HepG2 (cell line): ENCODE measurements around the gene CTSZ. TPM values are rescaled to one million over a fixed set of nuclear protein-coding genes. Genes with fewer than 3 reads are reported as not detected.
A peak's percentile ranks its signal among the peaks of the same experiment; 100 is the strongest.

ENCODE experiments used
- NCOA1 ChIP-seq: sonication (generic); formaldehyde crosslinking; IDR thresholded peaks from 2 replicates; pipeline ENCODE4 v1.9.0; 2021; ENCODE audit warnings: missing genetic modification reagents
- PITX1 ChIP-seq: sonication (generic); formaldehyde crosslinking; IDR thresholded peaks from 2 replicates; pipeline ENCODE4 v1.5.1; 2020; ENCODE audit warnings: mild to moderate bottlenecking, missing genetic modification reagents
- RARA ChIP-seq: IDR thresholded peaks from 2 replicates; pipeline ENCODE4 v1.6.1; 2016; ENCODE audit warnings: missing genetic modification reagents, missing compliant biosample characterization
- SAP130 ChIP-seq: IDR thresholded peaks from 2 replicates; pipeline ENCODE4 v1.6.1; 2016; ENCODE audit warnings: low read depth
- TAF1 ChIP-seq: sonication (generic); formaldehyde crosslinking; IDR thresholded peaks from 2 replicates; pipeline ENCODE4 v1.4.0; 2020; ENCODE audit warnings: missing genetic modification reagents
- ZFP1 ChIP-seq: IDR thresholded peaks from 2 replicates; pipeline ENCODE4 v1.6.1; 2016
- polyA plus RNA-seq, 8 experiments: library from polyadenylated mRNA; depleted of rRNA in 3 of 8; stranded (reverse) in 7 of 8; unstranded in 1 of 8; fragments of >200 nt; fragmentation: Illumina TruSeq in 4 of 8; extraction: Trizol in 4 of 8; gene quantifications; 2 replicates each; pipeline versions ENCODE4 v1.2.1 to v1.2.3, GENCODE V29; 2011 to 2016; ENCODE audit warnings: low read depth in 4 of 8, missing spikeins in 1 of 8, mixed read lengths in 1 of 8; ENCODE audit not compliant: insufficient read depth in 1 of 8
- total RNA-seq, 5 experiments: library from RNA; depleted of rRNA; stranded (reverse); fragments of >200 nt; fragmentation: Illumina TruSeq; extraction: Trizol; gene quantifications; 2 replicates each; pipeline ENCODE4 v1.2.3, GENCODE V29; 2016; ENCODE audit warnings: low read depth in 1 of 5
- TF ChIP-seq, protein P1 (sequence below): sonication (generic); formaldehyde crosslinking; IDR thresholded peaks from 2 replicates; pipeline ENCODE4 v1.4.0; 2020; ENCODE audit warnings: missing genetic modification reagents
- TF ChIP-seq, protein P2 (sequence below): sonication (generic); formaldehyde crosslinking; IDR thresholded peaks from 2 replicates; pipeline ENCODE4 v1.5.0; 2020; ENCODE audit warnings: missing genetic modification reagents, mild to moderate bottlenecking, borderline replicate concordance
- TF ChIP-seq, protein P3 (sequence below): sonication (generic); formaldehyde crosslinking; IDR thresholded peaks from 2 replicates; pipeline ENCODE4 v1.4.0; 2020; ENCODE audit warnings: missing genetic modification reagents
- TF ChIP-seq, protein P4 (sequence below): sonication (generic); formaldehyde crosslinking; IDR thresholded peaks from 2 replicates; pipeline ENCODE4 v1.8.0; 2022; ENCODE audit warnings: mild to moderate bottlenecking, missing genetic modification reagents
- TF ChIP-seq, protein P5 (sequence below): sonication (generic); formaldehyde crosslinking; IDR thresholded peaks from 2 replicates; pipeline ENCODE4 v1.5.0; 2020; ENCODE audit warnings: mild to moderate bottlenecking, missing genetic modification reagents, borderline replicate concordance

CTSZ gene
- total and polyA plus RNA-seq, 2 of the 13 experiments (the other 11 are each of a cell fraction or from before 2014, with no cell fraction given) = 0.33 TPM; not detected in 1

DNA sequence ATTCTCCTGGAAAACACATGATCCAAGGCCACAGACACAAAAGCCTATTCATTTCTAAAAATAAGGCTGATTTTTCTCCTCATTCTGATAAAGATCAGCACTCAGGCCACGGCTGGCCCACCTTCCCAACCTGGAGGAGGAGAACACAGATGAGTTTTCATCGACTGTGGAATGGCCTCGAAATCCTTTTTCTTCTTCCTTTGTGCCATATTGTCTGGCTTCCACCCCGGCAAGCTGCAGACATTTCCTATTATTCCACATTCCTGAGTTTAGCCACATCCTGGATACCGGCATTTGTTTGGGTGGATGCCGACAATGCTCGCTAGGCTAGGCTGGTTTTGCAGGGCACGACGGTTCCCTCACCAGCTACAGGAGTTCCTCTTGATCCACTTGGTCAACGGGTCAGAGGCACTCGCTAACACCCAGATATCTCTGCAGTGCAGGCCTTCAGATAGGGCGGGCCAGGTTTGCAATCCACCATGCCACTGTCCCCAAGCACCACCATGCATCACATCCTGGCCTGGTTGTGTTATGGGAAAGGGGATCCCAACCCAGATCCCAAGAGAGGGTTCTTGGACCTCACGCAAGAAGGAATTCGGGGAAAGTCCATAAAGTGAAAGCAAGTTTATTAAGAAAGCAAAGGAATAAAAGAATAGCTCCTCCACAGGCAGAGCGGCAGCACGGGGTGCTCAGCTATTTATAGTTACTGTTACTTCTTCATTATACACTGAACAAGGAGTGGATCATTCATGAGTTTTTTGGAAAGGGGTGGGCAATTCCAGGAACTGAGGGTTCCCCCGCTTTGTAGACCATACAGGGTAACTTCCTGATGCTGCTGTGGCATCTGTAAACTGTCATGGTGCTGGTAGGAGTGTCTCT lies 4.2 kb upstream of the CTSZ start (continued):
- TF ChIP-seq, protein P1, sequence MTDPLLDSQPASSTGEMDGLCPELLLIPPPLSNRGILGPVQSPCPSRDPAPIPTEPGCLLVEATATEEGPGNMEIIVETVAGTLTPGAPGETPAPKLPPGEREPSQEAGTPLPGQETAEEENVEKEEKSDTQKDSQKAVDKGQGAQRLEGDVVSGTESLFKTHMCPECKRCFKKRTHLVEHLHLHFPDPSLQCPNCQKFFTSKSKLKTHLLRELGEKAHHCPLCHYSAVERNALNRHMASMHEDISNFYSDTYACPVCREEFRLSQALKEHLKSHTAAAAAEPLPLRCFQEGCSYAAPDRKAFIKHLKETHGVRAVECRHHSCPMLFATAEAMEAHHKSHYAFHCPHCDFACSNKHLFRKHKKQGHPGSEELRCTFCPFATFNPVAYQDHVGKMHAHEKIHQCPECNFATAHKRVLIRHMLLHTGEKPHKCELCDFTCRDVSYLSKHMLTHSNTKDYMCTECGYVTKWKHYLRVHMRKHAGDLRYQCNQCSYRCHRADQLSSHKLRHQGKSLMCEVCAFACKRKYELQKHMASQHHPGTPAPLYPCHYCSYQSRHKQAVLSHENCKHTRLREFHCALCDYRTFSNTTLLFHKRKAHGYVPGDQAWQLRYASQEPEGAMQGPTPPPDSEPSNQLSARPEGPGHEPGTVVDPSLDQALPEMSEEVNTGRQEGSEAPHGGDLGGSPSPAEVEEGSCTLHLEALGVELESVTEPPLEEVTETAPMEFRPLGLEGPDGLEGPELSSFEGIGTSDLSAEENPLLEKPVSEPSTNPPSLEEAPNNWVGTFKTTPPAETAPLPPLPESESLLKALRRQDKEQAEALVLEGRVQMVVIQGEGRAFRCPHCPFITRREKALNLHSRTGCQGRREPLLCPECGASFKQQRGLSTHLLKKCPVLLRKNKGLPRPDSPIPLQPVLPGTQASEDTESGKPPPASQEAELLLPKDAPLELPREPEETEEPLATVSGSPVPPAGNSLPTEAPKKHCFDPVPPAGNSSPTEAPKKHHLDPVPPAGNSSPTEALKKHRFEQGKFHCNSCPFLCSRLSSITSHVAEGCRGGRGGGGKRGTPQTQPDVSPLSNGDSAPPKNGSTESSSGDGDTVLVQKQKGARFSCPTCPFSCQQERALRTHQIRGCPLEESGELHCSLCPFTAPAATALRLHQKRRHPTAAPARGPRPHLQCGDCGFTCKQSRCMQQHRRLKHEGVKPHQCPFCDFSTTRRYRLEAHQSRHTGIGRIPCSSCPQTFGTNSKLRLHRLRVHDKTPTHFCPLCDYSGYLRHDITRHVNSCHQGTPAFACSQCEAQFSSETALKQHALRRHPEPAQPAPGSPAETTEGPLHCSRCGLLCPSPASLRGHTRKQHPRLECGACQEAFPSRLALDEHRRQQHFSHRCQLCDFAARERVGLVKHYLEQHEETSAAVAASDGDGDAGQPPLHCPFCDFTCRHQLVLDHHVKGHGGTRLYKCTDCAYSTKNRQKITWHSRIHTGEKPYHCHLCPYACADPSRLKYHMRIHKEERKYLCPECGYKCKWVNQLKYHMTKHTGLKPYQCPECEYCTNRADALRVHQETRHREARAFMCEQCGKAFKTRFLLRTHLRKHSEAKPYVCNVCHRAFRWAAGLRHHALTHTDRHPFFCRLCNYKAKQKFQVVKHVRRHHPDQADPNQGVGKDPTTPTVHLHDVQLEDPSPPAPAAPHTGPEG (CRISPR knock-in tag) = no peak
- TF ChIP-seq, protein P2, sequence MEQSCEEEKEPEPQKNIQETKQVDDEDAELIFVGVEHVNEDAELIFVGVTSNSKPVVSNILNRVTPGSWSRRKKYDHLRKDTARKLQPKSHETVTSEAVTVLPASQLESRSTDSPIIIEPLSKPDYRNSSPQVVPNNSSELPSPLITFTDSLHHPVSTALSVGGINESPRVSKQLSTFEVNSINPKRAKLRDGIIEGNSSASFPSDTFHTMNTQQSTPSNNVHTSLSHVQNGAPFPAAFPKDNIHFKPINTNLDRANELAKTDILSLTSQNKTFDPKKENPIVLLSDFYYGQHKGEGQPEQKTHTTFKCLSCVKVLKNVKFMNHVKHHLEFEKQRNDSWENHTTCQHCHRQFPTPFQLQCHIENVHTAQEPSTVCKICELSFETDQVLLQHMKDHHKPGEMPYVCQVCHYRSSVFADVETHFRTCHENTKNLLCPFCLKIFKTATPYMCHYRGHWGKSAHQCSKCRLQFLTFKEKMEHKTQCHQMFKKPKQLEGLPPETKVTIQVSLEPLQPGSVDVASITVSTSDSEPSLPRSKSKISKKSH (CRISPR knock-in tag) = no peak
- TF ChIP-seq, protein P3, sequence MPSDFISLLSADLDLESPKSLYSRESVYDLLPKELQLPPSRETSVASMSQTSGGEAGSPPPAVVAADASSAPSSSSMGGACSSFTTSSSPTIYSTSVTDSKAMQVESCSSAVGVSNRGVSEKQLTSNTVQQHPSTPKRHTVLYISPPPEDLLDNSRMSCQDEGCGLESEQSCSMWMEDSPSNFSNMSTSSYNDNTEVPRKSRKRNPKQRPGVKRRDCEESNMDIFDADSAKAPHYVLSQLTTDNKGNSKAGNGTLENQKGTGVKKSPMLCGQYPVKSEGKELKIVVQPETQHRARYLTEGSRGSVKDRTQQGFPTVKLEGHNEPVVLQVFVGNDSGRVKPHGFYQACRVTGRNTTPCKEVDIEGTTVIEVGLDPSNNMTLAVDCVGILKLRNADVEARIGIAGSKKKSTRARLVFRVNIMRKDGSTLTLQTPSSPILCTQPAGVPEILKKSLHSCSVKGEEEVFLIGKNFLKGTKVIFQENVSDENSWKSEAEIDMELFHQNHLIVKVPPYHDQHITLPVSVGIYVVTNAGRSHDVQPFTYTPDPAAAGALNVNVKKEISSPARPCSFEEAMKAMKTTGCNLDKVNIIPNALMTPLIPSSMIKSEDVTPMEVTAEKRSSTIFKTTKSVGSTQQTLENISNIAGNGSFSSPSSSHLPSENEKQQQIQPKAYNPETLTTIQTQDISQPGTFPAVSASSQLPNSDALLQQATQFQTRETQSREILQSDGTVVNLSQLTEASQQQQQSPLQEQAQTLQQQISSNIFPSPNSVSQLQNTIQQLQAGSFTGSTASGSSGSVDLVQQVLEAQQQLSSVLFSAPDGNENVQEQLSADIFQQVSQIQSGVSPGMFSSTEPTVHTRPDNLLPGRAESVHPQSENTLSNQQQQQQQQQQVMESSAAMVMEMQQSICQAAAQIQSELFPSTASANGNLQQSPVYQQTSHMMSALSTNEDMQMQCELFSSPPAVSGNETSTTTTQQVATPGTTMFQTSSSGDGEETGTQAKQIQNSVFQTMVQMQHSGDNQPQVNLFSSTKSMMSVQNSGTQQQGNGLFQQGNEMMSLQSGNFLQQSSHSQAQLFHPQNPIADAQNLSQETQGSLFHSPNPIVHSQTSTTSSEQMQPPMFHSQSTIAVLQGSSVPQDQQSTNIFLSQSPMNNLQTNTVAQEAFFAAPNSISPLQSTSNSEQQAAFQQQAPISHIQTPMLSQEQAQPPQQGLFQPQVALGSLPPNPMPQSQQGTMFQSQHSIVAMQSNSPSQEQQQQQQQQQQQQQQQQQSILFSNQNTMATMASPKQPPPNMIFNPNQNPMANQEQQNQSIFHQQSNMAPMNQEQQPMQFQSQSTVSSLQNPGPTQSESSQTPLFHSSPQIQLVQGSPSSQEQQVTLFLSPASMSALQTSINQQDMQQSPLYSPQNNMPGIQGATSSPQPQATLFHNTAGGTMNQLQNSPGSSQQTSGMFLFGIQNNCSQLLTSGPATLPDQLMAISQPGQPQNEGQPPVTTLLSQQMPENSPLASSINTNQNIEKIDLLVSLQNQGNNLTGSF (CRISPR knock-in tag) = 0 out of 2 replicates have a peak, but pooled peaks have one; percentile 31
- TF ChIP-seq RARA (peak; percentile 15; the same call in 1 of the 2 replicates), SAP130 (CRISPR knock-in tag) (peak; percentile 56), TAF1 (no peak), NCOA1 (no peak), ZFP1 (CRISPR knock-in tag) (0 out of 2 replicates have a peak, but pooled peaks have one; percentile 23), PITX1 (CRISPR knock-in tag) (0 out of 2 replicates have a peak, but pooled peaks have one; percentile 36)
- TF ChIP-seq, protein P4, sequence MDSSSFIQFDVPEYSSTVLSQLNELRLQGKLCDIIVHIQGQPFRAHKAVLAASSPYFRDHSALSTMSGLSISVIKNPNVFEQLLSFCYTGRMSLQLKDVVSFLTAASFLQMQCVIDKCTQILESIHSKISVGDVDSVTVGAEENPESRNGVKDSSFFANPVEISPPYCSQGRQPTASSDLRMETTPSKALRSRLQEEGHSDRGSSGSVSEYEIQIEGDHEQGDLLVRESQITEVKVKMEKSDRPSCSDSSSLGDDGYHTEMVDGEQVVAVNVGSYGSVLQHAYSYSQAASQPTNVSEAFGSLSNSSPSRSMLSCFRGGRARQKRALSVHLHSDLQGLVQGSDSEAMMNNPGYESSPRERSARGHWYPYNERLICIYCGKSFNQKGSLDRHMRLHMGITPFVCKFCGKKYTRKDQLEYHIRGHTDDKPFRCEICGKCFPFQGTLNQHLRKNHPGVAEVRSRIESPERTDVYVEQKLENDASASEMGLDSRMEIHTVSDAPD = 0 out of 2 replicates have a peak, but pooled peaks have one; percentile 2
- TF ChIP-seq, protein P5, sequence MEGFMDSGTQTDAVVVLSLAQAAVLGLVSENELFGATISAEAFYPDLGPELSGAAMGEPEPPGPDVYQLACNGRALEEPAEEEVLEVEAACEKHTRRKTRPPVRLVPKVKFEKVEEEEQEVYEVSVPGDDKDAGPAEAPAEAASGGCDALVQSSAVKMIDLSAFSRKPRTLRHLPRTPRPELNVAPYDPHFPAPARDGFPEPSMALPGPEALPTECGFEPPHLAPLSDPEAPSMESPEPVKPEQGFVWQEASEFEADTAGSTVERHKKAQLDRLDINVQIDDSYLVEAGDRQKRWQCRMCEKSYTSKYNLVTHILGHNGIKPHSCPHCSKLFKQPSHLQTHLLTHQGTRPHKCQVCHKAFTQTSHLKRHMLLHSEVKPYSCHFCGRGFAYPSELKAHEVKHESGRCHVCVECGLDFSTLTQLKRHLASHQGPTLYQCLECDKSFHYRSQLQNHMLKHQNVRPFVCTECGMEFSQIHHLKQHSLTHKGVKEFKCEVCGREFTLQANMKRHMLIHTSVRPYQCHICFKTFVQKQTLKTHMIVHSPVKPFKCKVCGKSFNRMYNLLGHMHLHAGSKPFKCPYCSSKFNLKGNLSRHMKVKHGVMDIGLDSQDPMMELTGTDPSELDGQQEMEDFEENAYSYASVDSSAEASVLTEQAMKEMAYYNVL (CRISPR knock-in tag) = peak; percentile 22; the same call in 1 of the 2 replicates
